HUDEP-2 (cell line): ENCODE data around the gene MANBA.
"Not testable (repeated sequence)": the region's sequence is repeated elsewhere in the genome, so short reads cannot be mapped to it uniquely, and the experiment has no call there.

Experiments used
- DNase-seq, 76 experiments: peaks; one replicate each; lab custom pipeline; 2025; ENCODE audit not compliant: unreplicated experiment in 76 of 76; lab: John Stamatoyannopoulos, UW

The MANBA gene

DNA sequence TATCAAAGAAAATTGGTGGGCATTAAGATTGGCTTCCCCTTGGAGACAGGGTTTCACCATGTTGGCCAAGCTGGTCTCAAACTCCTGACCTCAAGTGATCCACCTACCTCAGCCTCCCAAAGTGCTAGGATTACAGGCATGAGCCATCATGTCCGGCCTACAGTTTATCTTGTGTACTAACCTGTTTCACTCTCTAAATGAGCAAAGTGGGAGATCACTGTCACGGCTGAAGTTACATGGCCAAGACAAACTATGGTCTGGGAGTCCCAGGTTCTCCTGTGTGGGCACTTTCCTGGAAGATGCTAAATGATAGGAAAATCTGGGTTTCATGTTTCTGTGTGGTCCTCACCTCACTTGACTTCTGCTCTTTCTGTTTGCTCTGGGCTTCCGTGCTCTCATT, 33.8 kb downstream of the MANBA start:
- DNase-seq: not testable (repeated sequence)

DNA sequence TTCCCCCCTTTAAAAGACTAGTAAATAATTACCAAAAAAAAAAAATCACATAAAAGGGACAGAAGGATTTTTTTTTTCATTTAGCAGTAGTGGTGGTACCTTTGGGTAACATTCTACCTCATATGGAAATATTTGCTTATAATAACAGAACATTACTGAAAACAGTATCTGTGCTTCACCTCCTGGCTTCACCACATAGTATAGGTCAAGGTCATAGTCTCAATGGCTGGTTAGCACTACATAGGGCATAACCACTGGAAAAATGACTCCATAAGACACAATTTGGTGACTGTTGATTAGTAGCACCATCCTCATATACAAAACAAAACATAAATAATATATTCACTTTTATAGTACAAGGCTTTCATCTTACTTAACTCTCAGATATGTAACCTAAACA, 34.7 kb downstream of the MANBA start:
- no peak for DNase-seq

GRCh38 chr4:102725229-102725628, 35.5 kb downstream of the MANBA start:
- no peak for DNase-seq

DNA sequence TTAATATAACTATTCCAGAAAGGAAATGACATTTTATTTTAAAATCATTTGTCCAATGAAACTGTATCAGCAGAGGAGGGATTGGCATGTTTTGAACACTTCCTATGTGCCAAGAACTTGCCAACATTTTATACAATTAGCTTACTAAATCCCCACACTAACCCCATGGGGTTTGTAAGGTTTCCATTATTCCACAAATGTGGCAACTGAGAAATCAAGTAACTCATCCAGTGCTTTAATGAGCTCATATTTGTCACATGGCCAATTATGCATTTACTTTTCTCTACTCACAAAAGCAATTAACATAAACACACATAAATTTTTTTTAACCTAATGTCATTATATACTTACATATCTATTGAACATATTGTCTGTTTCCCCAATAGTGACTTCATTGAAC, 37.3 kb downstream of the MANBA start:
- no peak for DNase-seq

DNA sequence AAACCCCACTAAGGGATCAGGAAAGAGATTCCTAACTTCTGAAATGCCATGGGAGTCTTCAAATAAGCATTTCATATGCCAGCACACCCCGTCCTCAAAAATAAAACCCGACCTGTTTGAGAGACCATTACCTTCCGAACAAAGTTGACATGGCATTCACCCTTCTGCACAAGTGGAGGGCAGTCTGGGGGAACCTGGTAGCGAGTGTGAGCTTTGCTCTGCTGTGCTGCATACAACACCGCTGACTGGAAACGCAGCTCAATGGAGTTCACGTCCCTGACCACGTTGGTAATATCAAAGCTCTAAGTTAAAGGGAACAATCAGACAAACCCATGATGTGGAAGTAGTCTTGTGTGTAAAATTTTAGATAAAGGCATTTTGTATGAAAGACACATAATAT, 38.0 kb downstream of the MANBA start:
- no peak for DNase-seq

DNA sequence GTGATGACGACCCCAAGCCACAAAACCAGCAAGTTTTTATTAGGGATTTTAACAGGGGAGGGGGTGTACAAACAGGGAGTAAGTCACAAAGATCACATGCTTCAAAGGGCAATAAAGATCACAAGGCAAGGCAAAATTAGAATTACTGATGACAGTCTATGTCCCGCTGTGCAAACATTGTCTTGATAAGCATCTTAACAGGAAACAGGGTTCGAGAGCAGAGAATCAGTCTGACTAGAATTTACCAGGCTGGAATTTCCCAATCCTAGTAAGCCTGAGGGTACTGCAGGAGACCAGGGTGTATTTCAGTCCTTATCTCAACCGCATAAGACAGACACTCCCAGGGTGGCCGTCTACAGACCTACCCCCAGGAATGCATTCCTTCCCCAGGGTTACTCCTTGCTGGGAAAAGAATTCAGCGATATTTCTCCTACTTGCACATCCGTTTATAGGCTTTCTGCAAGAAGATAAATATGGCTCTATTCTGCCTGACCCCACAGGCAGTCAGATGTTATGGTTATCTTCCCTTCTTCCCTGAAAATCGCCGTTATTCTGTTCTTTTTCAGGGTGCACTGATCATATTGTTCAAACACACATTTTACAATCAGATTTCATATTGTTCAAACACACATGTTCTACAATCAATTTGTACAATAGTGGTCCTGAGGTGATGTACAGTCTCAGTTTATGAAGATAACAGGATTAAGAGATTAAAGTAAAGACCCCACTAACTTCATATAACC, 41.8 kb downstream of the MANBA start:
- DNase-seq: not testable (repeated sequence)

DNA sequence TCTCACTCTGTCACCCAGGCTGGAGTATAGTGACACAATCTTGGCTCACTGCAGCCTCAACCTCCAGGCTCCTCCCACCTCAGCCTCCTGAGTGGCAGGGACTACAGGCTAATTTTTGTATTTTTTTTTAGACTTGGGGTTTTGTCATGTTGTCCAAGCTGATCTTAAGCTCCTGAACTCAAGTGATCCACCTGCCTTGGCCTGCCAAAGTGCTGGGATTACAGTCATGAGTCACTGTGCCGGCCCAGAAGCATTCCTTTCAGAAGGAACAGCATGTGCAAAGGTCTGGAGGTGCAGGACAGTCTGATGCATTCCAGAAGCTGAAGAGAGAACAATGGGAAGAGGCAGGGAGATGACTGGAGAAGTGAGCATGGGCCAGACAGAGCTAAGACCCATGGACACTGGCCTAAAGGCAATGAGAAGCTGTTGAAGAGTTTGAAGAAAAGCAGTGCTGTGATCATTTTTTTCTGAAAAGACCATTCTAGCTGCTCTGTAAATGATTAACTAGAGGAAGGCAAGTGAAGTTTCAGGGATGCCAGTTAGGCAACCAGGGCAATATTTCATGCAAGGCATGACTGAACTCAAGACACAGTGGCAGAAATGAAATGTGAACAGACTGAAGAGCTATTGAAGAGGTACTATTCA, 43.2 kb downstream of the MANBA start:
- DNase-seq: no peak

DNA sequence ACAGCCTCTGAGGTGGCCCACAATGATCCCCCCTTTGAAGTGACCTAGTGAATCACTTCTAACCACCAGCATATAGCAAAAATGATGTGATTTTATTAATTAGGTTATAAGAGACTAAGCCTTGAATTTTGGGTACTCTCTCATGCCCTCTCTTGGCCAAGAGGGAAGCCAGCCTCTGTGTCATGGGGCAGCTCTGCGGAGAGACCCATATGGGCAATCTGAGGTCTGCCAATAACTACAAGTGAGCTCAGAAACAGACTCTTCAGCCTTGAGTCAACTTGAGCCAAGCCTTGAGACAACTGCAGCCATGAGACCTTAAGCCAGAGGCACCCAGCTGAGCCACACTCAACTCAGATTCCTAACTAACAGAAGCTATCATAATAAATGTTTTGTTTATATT, 45.7 kb downstream of the MANBA start:
- DNase-seq: peak in 3 of 76 experiments; percentile 2 to 21 (median 9)

- not testable (repeated sequence) for DNase-seq
Measured at GRCh38 chr4:102713774-102714173, 47.0 kb downstream of the MANBA start.

- DNase-seq: no peak
Measured at GRCh38 chr4:102713096-102713495, 47.7 kb downstream of the MANBA start.

DNA sequence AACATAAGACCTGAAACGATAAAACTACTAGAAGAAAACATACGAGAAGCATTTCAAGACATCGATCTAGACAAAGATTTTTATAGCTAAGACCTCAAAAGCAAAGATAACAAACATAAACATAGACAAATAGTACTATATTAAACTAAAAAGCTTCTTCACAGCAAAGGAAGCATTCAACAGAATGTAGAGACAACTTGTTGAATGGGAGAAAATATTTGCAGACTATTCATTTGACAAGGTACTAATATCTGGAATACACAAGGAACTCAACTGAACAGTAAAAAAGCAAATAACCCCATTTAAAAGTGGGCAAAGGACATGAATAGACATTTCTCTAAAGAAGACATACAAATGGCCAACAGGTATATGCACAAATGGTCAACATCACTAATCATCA, 49.8 kb downstream of the MANBA start:
- DNase-seq: no peak

DNA sequence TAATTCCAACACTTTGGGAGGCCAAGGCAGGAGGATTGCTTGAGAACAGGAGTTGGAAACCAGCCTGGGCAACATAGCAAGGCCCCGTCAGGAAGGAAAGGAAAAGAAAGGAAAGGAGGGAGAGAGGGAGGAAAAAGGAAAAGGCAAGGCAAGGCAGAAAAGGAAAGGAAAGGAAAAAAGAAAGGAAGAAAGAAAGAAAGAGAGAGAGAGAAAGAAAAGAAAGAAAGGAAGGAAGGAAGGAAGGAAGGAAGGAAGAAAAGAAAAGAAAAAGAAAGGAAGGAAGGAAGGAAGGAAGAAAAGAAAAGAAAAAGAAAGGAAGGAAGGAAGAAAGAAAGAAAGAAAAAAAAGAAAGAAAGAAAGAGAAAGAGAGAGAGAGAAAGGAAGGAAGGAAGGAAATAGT, 51.7 kb downstream of the MANBA start:
- not testable (repeated sequence) for DNase-seq

GRCh38 chr4:102707150-102707549, 53.6 kb downstream of the MANBA start:
- no peak for DNase-seq

DNA sequence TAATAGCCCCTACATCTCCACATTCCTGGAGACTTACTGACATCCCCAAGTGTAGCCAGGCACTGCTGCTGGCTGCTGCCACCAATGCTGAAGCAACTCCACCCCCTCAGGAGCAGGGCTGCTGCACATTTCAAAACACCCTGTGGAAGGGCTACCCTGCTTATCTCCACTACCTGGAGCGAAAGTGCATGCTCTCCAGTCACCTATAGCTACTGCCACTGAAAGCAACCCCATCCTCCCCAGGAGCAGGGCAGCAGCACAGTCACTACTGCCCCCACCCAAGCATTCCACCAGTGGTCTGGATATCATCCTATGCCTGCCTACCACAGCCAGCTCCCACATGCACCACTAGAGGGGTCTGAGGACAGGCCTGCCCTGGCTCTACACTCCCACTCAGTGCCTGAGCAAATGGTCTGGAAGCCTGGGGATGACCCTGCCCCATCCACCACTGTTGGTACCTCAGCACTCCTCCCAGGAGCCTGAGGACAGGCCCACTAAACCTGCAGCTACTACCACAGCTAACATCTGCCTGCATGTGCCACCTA, 55.3 kb downstream of the MANBA start:
- no peak for DNase-seq

- DNase-seq: no peak
Measured at GRCh38 chr4:102696758-102697157, 64.0 kb downstream of the MANBA start.

- no peak for DNase-seq
Measured at GRCh38 chr4:102694791-102695190, 66.0 kb downstream of the MANBA start.

GRCh38 chr4:102693861-102694260, 66.9 kb downstream of the MANBA start:
- no peak for DNase-seq

GRCh38 chr4:102693262-102693850, 67.4 kb downstream of the MANBA start:
- DNase-seq: no peak

GRCh38 chr4:102692474-102692873, 68.3 kb downstream of the MANBA start:
- DNase-seq: no peak

GRCh38 chr4:102687982-102688433, 72.8 kb downstream of the MANBA start:
- DNase-seq: no peak

GRCh38 chr4:102687373-102687981, 73.3 kb downstream of the MANBA start:
- DNase-seq: no peak
